Bone marrow (tissue), 2 donors: Measurements from ENCODE around the gene PTGDS.

ENCODE experiments used
- DNase-seq, 2 donors: peaks; one replicate each; lab custom pipeline; 2025; lab: John Stamatoyannopoulos, UW

PTGDS gene

GRCh38 chr9:136958898-136959850 lies 18.1 kb upstream of the PTGDS start:
- no peak for DNase-seq

- DNase-seq, result no peak
These were observed 16.9 kb upstream of the PTGDS start for GRCh38 chr9:136960212-136960937.

GRCh38 chr9:136960938-136961275 lies 16.4 kb upstream of the PTGDS start:
- DNase-seq, result no peak

GRCh38 chr9:136961279-136962065 lies 15.8 kb upstream of the PTGDS start:
- no peak for DNase-seq

- DNase-seq, result no peak
These were observed 15.1 kb upstream of the PTGDS start for GRCh38 chr9:136962163-136962562.

- DNase-seq, result no peak
These were observed 14.5 kb upstream of the PTGDS start for GRCh38 chr9:136962701-136963248.

GRCh38 chr9:136963341-136963740 lies 14.0 kb upstream of the PTGDS start:
- no peak for DNase-seq

GRCh38 chr9:136963751-136964150 lies 13.6 kb upstream of the PTGDS start:
- DNase-seq, result no peak

- DNase-seq, result no peak
These were observed 13.1 kb upstream of the PTGDS start for GRCh38 chr9:136964171-136964689.

GRCh38 chr9:136964833-136965422 lies 12.4 kb upstream of the PTGDS start:
- DNase-seq, result no peak

GRCh38 chr9:136965771-136966484 lies 11.4 kb upstream of the PTGDS start:
- no peak for DNase-seq

- no peak for DNase-seq
These were observed 8.8 kb upstream of the PTGDS start for GRCh38 chr9:136968333-136969127.

GRCh38 chr9:136969150-136969549 lies 8.2 kb upstream of the PTGDS start:
- DNase-seq, result no peak

- no peak for DNase-seq
These were observed 7.5 kb upstream of the PTGDS start for GRCh38 chr9:136969774-136970173.

- no peak for DNase-seq
These were observed 6.9 kb upstream of the PTGDS start for GRCh38 chr9:136970361-136970760.

GRCh38 chr9:136971746-136972145 lies 5.6 kb upstream of the PTGDS start:
- DNase-seq, result no peak

GRCh38 chr9:136972335-136972734 lies 5.0 kb upstream of the PTGDS start:
- DNase-seq, result no peak

- no peak for DNase-seq
These were observed 4.6 kb upstream of the PTGDS start for GRCh38 chr9:136972743-136973142.

GRCh38 chr9:136973618-136974617 lies 3.4 kb upstream of the PTGDS start:
- no peak for DNase-seq
